ENCODE measurements around the gene MRPL44.
"Not testable (repeated sequence)": the region's sequence is repeated elsewhere in the genome, so short reads cannot be mapped to it uniquely, and the experiment has no call there.

The MRPL44 gene

GRCh38 chr2:223937535-223937934, 19.7 kb upstream of the MRPL44 start:
- no peak for DNase-seq

GRCh38 chr2:223939438-223939837, 17.8 kb upstream of the MRPL44 start:
- not testable (repeated sequence) for DNase-seq

- peak; percentile 38 for DNase-seq
Measured at GRCh38 chr2:223941579-223942277, 15.5 kb upstream of the MRPL44 start.

GRCh38 chr2:223943135-223943534, 14.1 kb upstream of the MRPL44 start:
- no peak for DNase-seq

GRCh38 chr2:223943561-223944008, 13.7 kb upstream of the MRPL44 start:
- DNase-seq: no peak

GRCh38 chr2:223944166-223944702, 13.0 kb upstream of the MRPL44 start:
- peak; percentile 32 for DNase-seq

- DNase-seq: peak; percentile 80
Measured at GRCh38 chr2:223944703-223945531, 12.3 kb upstream of the MRPL44 start, which contains the start of gene WDFY1. Gene WDFY1 (minus strand): TSS chr2:223945335. CDS start chr2:223945284, 51 bp downstream.

GRCh38 chr2:223945755-223946154, 11.5 kb upstream of the MRPL44 start:
- DNase-seq: no peak

GRCh38 chr2:223947711-223948205, 9.5 kb upstream of the MRPL44 start:
- no peak for DNase-seq

- no peak for DNase-seq
Measured at GRCh38 chr2:223949241-223949840, 7.9 kb upstream of the MRPL44 start.

- no peak for DNase-seq
Measured at GRCh38 chr2:223950448-223951347, 6.6 kb upstream of the MRPL44 start.

- DNase-seq: no peak
Measured at GRCh38 chr2:223952280-223952968, 4.8 kb upstream of the MRPL44 start.

GRCh38 chr2:223954401-223954800, 2.9 kb upstream of the MRPL44 start:
- no peak for DNase-seq

- DNase-seq: no peak
Measured at GRCh38 chr2:223956300-223956699, 963 bp upstream of the MRPL44 start.

GRCh38 chr2:223959688-223960087, 2.4 kb downstream of the MRPL44 start:
- no peak for DNase-seq

- no peak for DNase-seq
Measured at GRCh38 chr2:223967981-223968380, 10.7 kb downstream of the MRPL44 start.

- no peak for DNase-seq
Measured at GRCh38 chr2:223969315-223969714, 12.1 kb downstream of the MRPL44 start.

- DNase-seq: no peak
Measured at GRCh38 chr2:223969856-223970255, 12.6 kb downstream of the MRPL44 start.

GRCh38 chr2:223970343-223971128, 13.3 kb downstream of the MRPL44 start:
- DNase-seq: peak; percentile 55

- DNase-seq: no peak
Measured at GRCh38 chr2:223971731-223972130, 14.5 kb downstream of the MRPL44 start.
